SK-N-SH (cell line): Measurements from ENCODE around the gene VPS8.

Experiments used
- EP300 ChIP-seq, 2 experiments: IDR thresholded peaks; 2 replicates each; pipeline versions ENCODE4 v1.4.0 to v1.6.1; 2012; ENCODE audit warnings: borderline replicate concordance in 1 of 2, low read depth in 1 of 2, low read length in 1 of 2
- EZH2phosphoT487 ChIP-seq: fragments of 200-600 bp; sonication (generic); IDR thresholded peaks from 2 replicates; pipeline ENCODE4 v1.6.1; 2017; ENCODE audit warnings: low read depth, mixed run types, mild to moderate bottlenecking, antibody characterized with exemption, moderate library complexity, borderline replicate concordance
- JUND ChIP-seq: IDR thresholded peaks from 2 replicates; pipeline ENCODE4 v1.4.0; 2012
- RAD21 ChIP-seq: IDR thresholded peaks from 2 replicates; pipeline ENCODE4 v1.6.1; 2012; ENCODE audit warnings: mild to moderate bottlenecking, low read length
- RCOR1 ChIP-seq: fragments of 150-350 bp; IDR thresholded peaks from 2 replicates; pipeline ENCODE4 v1.6.1; 2017; ENCODE audit warnings: antibody characterized with exemption, low read length
- RFX5 ChIP-seq: IDR thresholded peaks from 2 replicates; pipeline ENCODE4 v1.6.1; 2012; ENCODE audit warnings: mild to moderate bottlenecking, improper control_type of control experiment, low read length
- SMC3 ChIP-seq: IDR thresholded peaks from 2 replicates; pipeline ENCODE4 v1.6.1; 2012; ENCODE audit warnings: low read depth, low read length, improper control_type of control experiment
- TAF1 ChIP-seq: IDR thresholded peaks from 2 replicates; pipeline ENCODE4 v1.6.1; 2012; ENCODE audit warnings: low read depth, mild to moderate bottlenecking, low read length, moderate library complexity, borderline replicate concordance
- TF ChIP-seq, protein P1 (sequence below): fragments of 200-600 bp; sonication (generic); IDR thresholded peaks from 2 replicates; pipeline ENCODE4 v1.6.1; 2017; ENCODE audit warnings: antibody characterized with exemption, mild to moderate bottlenecking, moderate library complexity

- TF ChIP-seq, protein P1, sequence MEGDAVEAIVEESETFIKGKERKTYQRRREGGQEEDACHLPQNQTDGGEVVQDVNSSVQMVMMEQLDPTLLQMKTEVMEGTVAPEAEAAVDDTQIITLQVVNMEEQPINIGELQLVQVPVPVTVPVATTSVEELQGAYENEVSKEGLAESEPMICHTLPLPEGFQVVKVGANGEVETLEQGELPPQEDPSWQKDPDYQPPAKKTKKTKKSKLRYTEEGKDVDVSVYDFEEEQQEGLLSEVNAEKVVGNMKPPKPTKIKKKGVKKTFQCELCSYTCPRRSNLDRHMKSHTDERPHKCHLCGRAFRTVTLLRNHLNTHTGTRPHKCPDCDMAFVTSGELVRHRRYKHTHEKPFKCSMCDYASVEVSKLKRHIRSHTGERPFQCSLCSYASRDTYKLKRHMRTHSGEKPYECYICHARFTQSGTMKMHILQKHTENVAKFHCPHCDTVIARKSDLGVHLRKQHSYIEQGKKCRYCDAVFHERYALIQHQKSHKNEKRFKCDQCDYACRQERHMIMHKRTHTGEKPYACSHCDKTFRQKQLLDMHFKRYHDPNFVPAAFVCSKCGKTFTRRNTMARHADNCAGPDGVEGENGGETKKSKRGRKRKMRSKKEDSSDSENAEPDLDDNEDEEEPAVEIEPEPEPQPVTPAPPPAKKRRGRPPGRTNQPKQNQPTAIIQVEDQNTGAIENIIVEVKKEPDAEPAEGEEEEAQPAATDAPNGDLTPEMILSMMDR, result no peak
- TF ChIP-seq RAD21, result no peak
- TF ChIP-seq EP300 (IDR thresholded peaks at IDR 0.05; ENCODE audit: borderline replicate concordance in 1 of 2, low read depth in 1 of 2, low read length in 1 of 2), result no peak
- no peak for TF ChIP-seq TAF1
- no peak for TF ChIP-seq RFX5
- no peak for TF ChIP-seq RCOR1
- TF ChIP-seq JUND, result no peak
- TF ChIP-seq EZH2phosphoT487, result no peak
- no peak for TF ChIP-seq SMC3
Observed at GRCh38 chr3:184783319-184783718, 28.6 kb upstream of the VPS8 start.
